Loucy (cell line): Measurements from ENCODE around the gene HEG1.

ENCODE experiments used
- EZH2phosphoT487 ChIP-seq: fragments of 200-600 bp; IDR thresholded peaks from 2 replicates; pipeline ENCODE4 v1.6.1; 2018; ENCODE audit warnings: antibody characterized with exemption, mild to moderate bottlenecking, moderate library complexity, borderline replicate concordance
- TF ChIP-seq, protein P1 (sequence below): fragments of 200-600 bp; sonication (generic); conservative IDR thresholded peaks from 2 replicates; pipeline ENCODE4 v1.5.1; 2014; ENCODE audit warnings: mild to moderate bottlenecking, antibody characterized with exemption, low read length

DNA sequence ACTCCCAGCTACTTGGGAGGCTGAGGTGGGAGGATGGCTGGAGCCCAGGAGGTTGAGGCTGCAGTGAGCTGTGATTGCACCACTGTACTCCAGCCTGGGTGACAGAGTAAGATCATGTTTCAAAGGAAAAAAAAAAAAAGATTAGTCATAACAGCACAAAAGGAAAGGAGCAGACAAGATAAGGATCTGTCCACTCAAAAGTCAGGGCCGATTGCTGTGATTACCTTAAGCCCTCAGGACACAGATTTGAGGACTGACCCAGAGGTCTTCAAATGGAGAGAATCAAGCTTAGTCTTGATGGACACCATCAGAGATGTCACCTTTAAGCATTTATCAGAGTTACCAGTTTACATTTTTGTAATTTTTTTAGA is 23.9 kb upstream of the HEG1 start:
- TF ChIP-seq, protein P1, sequence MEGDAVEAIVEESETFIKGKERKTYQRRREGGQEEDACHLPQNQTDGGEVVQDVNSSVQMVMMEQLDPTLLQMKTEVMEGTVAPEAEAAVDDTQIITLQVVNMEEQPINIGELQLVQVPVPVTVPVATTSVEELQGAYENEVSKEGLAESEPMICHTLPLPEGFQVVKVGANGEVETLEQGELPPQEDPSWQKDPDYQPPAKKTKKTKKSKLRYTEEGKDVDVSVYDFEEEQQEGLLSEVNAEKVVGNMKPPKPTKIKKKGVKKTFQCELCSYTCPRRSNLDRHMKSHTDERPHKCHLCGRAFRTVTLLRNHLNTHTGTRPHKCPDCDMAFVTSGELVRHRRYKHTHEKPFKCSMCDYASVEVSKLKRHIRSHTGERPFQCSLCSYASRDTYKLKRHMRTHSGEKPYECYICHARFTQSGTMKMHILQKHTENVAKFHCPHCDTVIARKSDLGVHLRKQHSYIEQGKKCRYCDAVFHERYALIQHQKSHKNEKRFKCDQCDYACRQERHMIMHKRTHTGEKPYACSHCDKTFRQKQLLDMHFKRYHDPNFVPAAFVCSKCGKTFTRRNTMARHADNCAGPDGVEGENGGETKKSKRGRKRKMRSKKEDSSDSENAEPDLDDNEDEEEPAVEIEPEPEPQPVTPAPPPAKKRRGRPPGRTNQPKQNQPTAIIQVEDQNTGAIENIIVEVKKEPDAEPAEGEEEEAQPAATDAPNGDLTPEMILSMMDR: no peak
- no peak for TF ChIP-seq EZH2phosphoT487
